Fibroblast of skin of left biceps (primary cell): ENCODE results near the gene ZBED3.
"Not testable (repeated sequence)": the region's sequence is repeated elsewhere in the genome, so short reads cannot be mapped to it uniquely, and the experiment has no call there.

Experiments
- DNase-seq, 2 experiments: peaks; one replicate each; pipeline ENCODE4 v3.0.0-alpha.2; 2013; ENCODE audit warnings: low read depth in 2 of 2

Gene ZBED3, protein sequence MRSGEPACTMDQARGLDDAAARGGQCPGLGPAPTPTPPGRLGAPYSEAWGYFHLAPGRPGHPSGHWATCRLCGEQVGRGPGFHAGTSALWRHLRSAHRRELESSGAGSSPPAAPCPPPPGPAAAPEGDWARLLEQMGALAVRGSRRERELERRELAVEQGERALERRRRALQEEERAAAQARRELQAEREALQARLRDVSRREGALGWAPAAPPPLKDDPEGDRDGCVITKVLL

DNA sequence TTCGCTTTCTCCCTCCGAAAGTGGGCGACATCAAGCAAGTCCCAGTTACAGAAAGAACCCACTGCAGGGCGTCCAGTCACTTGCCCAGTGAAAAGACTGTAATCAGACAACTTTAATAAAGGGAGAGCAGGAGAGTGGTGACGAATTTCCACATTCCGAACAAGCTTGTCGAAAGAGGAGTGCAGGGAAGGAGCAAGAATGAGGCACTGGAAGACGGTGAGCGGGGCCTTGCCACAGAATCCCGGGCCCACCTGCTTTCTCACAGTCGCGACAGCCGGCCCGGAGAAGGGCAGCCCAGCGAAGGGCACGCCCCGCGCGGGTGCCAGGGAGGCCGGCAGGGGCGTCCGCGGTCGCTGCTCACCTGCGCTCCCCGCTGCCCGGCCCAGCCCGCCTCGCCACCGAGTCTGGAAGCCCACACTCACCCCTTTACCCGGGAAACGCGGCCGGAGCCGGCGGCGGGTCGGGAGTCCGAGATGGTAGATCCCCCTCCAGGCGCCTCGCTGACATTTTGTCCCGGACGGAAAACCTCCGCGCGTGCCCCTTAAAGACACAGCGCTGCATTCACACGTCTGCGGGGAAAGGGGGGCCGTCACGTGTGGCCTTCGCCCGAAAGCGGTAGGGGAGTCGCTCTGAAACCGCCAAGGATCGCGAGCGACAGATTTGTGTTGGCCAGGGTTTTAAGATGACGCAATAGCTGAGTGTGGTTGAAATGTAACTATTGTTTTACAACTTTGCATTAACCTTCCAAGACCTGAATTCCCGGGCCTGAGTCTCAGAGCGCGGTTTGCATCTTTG is at the start of gene ZBED3:
Gene ZBED3, minus strand, starts transcription at position 597 of the 795 bp plus-strand sequence. CDS start 9,407 bp downstream, outside the sequence.
- peak; percentile 56 to 58 for DNase-seq

DNA sequence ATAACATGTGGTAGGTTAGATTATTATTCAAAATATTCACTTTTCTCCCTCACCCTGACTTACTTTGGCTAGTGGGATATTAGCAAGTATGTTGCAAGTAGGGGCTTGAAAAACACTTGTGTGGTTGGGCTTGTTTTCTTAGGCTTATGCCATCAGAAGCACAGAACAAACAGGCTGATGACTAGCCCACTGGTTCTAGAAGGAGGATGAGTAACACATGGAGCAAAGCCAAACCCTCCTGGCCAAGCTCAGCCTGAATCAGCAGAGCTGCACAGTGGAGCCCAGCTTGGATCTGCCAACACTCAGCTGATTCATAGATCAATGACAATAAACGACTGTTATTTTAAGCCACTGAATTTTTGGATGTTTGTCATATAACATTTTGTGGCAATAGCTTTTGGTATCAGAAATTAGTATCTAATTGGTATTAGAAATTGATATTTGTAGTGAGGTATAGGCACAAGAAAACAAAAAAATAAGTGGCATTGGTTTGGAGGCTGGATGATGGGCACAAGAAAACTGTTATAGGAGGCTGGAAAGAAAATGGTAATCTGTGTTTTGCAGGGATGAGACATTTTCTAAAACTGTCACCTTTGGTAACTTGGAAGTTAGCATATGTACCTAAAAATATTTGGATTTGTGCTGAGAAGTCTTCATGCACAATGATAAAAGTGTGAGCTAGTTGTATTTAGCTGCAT is 46.1 kb upstream of the ZBED3 start:
- DNase-seq, result peak; percentile 86 to 90

DNA sequence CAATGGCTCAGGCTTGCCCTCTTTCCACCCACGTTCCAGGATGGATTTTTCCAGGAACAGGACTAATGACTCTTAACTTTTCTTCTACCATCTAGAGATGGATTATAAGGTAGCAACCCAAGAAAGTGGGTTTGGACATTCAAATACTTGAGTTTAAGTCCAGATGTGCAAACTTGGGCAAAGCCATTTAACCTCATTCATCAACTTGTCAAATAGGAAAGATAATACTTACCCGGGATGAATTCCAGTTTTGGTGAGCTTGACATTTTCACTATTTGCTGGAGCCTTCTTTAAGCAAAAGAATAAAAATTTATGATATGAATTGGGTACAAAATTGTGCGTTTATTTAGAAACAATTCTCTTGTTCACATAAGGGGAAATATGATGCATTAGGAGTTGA is 44.3 kb upstream of the ZBED3 start:
- DNase-seq, result no peak

DNA sequence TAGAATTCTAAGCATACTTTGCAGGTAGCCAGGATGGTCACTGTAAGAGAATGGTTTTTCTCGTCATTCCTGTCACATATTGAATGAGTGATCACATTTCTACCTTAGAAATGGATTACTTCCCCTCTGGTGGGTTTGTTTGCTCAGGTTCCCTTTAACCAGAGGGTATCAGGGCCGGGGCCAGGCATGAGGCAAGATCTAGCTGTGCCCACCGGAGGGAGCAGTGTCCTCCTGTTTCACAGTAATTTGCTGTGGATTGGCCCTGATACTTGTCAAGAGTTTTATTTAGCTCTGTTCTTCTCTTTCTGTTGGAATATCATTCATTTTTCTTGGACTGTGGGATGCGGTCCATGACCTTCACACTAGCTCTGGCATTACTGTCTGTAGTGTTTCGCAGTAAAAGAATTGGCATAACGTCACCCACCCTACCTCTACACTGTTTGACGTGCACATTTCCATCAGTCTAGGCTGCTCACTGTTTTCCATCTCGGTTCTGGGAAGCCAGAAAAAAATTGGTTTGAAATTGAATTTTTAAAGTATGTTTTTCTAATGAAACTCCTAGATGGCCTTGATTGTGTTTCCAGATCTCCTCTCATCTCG is 42.4 kb upstream of the ZBED3 start:
- DNase-seq, result no peak

DNA sequence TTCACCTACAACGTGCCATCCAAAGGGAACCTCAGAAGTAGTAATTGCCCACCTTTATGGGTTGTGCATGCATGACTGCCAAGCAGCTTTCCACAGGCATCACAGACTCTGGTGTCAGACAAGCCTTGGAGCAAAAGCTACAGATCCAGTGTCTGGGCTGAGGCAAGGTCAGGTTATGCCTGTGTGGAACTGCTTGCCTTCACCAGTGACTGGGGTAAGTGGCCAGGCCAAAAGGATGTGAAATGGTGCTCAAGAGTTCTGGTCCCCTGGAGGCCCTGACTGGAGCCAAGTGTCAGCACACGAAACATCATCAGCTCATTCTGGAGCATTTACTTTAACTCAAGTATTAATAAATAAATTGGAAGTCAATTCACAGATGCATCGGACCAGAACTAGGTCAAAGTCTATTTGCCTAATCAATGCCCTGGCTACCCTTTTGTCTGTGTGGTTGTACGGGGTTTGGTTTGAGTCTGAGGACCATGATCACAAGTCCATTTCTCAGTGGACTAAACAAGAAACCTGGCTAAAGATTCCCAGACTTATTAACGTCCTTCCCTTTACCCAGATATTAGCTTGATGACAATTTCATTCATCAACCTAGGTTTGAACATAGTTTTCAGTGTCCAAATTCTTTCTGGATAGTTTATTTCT is 41.5 kb upstream of the ZBED3 start:
- DNase-seq, result no peak

DNA sequence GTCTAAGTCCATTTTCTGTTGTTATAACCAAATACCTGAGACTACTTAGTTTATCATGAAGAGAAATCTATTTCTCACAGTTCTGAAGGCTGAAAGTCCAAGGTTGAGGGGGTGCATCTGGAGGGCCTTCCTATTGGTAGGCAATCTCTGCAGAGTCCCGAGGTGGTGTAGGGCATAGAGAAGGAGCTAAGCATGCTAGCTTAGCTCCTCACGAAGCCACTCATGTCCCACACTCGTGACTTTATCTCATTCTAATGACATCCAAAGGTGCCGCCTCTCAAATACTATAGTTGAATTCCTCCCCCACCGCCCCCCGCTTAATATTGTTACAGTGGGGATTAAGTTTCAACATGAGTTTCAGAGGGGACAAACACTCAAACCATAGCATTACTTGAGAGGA is 36.0 kb upstream of the ZBED3 start:
- no peak for DNase-seq

DNA sequence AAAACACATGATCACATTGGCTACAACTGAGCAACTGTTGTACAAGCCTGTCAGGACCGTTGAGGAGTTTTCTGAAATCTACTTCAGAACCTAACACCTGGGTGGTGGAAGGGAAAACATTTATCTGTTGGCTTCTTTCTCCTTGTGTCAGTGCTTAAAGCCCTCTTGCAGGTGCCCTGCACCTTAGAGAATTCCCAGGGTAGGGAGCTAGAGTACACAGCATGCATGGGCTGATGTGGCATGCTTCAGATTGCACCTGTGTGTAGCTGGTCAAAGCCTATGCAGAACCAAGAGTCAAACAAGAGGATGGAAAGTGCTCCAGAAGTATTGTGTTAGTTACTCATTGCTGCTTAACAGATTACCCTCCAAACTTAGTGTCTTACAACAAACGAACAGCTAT is 33.6 kb upstream of the ZBED3 start:
- DNase-seq, result no peak

DNA sequence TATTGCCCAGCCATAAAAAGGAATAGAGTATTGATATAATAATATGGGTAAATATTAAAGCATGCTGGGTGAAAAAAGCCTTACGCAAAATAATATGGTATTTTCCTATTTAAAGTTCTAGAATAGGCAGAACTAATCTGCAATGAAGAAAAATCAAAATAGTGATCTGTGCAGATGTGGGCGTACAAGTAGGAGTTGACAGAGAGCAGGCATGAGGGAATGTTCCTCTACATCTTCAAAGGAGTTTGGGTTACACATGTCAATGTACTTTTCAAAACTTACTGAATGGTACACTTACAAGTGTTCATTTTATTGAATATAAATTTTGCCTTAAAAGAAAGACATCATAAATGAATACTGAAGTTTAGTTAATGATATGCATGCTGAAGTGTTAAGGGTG is 33.0 kb upstream of the ZBED3 start:
- no peak for DNase-seq

DNA sequence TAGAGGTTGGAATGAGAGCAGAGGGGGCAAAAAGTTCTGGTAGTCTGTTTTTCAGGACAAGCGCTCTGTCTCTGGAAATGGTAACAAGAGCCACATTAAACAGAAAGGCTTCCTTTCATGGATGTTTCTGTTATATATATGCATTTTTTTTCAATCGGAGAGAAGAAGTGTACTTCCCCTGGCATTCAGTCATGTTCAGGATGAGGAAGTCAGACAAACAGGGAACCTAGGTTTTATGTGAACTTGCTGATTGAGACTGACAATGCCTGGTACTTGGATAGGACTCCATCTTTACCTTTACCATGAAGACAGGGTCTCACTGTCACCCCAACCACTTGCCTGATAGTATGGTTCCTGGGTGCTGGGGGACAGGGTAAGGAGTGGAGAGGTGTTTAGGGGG is 30.1 kb upstream of the ZBED3 start:
- no peak for DNase-seq

DNA sequence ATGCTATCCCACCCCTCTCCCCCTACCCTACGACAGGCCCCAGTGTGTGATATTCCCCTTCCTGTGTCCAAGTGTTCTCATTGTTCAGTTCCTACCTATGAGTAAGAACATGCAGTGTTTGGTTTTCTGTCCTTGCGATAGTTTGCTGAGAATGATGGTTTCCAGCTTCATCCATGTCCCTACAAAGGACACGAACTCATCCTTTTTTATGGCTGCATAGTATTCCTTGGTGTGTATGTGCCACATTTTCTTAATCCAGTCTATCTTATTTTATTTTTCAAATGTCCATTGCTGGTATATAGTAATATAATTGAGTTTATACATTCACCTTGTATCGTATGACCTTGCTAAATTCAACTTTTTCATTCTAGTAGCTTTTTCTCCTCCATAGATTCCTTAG is 19.9 kb upstream of the ZBED3 start:
- not testable (repeated sequence) for DNase-seq

DNA sequence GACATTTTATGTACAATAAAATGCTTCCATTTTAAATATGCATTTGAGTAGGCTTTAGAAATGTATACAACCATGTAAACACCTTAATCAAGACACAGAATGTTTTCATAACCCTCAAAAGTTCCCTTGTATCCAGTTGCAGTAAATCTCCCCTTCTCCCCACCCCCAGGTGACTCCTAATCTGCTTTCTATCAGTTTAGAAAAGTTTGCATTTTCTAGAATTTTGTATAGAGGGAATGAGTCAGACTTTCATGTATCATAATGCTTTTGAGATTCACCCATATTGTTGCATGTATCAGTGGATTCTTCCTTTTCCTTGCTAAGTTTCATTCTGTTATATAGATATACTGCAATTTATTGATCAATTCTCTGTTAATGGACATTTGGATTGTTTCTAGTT is 17.7 kb upstream of the ZBED3 start:
- DNase-seq, result no peak

DNA sequence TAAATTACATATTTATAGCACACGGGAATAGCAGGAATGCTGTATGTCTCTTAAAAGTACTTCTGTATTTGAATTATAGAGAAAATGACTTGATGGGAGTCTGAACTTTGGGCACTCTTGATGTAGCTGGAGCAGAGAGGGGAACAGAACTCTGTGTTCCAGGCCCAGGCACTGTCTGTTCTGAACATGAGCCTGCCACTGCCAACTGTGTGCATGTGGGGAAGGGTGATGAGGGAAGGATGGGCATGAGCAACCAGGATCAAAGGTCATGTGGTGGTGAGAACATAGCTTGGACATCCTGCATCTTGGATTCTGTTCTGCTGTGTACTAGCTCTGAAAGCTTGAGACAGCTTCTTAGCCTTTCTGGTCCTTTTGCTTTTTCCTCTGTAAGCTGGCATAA is 16.4 kb upstream of the ZBED3 start:
- DNase-seq, result no peak

DNA sequence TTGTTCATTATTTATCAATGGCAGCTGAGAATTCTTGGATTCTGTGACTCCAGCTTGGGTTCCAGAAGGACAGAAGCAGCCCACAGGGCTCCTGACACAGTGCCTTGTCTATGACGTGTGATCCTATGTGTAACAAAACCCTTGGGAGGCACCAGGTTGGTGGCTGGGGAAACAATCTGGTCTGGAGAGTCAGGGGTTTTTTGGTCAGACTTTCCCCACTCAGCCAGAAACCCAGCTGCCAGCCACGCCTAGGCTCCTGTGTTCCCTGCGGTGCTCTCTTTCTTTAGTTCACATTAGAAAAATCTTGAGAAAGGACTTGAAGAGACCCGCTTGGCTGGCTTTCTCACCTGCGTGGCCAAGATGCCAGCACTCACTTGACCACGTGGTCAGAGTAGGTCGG is 15.5 kb upstream of the ZBED3 start:
- no peak for DNase-seq

DNA sequence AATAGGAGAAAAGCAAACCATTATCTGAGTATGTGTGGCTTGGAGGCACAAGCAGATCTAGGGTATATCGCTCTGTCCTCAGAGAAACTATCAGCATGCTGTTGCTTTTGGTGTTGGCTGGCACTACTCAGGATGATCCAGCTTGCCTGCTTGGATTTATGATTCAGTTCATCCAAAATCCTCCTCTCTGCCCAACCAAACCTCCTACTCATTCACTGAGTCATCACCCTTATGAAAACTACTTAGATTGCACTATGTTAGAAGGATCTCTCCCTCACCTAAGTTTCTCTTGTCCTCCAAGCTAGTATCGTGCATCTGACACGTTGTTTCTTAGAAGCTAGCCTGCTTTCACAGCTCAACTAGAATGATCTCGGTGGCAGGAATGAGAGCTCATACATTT is 14.2 kb upstream of the ZBED3 start:
- DNase-seq, result no peak

DNA sequence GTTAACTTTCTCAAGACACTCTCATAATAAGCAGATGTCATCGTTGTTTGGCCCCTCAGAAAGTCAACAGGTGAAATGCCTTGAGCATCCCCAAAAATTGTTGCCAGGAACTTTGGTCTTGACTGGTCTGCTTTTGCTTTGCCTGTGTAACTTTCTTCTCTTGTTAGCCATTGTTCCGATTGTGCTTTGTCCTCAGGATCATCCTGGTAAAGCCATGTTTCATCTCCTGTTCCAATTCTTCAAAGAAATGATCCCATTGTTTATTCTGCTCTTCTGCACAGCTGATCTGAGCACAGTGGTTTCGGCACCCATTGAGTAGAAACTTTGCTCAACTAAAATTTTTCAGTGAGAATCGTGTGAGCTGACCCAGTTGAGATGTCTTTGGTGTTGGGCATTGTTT is 8.1 kb upstream of the ZBED3 start:
- DNase-seq, result no peak

DNA sequence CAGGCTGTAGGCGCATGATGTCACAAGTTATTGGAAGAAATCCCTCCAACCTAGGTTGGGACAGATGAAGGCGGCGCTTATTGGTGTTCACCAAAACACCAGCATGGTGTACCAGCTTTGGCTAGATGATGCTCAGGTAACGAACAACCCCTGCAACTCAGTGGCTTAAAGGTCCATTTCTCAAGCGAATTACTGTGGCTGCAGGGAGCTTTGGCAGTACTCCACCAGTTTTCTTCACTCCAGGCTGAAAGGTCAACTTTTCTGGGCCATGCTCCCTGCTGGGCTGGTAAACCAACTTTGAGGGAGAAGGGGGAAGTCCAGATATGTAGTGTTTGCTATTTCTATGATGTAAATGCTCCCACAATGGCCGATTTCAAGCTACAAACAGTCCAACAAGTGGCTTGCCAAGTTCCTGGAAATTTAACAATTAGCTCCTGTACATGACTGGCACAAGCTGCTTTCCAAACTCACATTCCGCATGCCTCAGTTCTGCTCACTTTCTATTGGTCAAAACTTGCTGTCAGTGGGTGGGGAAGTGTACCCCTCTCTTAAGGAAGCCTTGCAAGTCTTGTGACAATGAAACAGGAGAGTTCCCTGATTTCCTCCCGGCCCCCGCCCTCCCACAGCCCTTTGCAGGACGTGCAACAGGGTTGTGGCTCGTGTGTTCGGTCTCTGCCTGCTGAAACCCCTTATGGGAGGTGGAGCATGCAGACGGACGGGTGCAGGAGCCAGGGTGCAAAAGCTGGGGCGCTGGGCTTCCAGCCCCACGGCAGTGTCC is 588 bp upstream of the ZBED3 start:
- no peak for DNase-seq

DNA sequence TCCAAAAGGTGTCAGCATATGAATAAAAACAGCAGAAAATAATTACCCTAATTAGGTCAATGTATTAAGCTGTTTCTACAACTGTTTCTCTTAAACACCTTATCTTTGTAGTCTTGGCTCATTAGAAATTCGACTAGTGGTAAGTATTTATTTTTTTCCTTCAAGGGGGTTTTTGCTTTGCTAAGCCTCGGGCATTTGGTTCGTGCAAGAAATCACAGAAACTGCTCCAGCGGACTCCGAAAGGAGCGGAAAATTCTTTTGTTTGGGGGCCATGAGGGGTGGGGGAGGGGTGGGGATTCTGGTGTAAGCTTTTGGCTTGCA is 757 bp downstream of the ZBED3 start:
- DNase-seq, result no peak

DNA sequence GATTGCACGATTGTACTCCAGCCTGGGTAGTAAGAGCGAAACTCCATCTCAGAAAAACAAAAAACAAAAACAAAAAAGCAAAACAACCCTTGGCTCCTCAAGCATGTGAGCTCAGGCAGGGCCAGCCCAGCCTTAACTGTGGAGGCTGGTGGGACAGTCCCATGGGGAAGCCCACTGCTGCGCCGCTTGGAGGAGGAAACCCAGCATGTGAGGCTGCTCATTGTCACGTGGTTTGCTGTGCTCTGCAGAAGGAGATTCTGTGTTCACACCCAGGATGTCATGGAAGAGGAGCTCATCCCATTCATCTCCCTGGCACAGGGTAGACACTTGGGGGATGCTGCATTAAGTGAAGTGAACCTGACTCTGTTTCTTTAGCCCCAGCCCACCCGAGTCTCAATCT is 4.0 kb downstream of the ZBED3 start:
- DNase-seq, result no peak

DNA sequence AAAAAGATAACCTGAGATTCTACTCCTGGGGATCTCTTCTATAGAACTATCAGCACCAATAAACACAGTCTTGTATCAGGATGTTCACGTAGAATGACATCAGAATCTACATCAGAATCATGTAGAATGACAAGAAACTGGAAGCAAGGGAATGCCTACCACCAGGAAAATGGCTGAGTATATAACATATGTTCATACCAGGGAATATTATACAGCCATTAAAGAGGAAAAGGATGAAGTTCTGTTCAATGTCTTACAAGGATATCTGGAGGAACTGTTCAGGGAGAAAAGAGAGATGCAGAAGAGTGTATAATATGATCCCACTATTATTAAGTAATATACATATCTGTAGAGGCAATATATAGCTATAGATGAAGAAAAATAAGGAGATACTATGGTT is 4.8 kb downstream of the ZBED3 start:
- no peak for DNase-seq

DNA sequence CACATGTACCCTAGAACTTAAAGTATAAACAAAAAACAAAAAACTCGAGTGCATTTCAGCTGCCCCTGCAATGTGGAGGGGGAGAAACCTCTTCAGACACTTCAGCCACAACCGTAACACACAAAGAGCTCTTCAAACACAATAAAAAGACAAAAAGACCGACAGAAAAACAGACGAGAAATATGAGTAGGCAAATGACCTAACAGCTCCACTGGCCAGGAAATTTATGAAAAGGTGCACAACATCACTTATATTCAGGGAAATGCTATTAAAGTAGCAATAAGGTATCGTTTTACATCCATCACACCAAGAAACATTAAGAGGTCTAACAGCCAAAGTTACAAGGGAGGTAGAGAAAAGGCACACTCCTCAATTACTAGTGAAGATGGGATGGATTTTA is 6.2 kb downstream of the ZBED3 start:
- no peak for DNase-seq

DNA sequence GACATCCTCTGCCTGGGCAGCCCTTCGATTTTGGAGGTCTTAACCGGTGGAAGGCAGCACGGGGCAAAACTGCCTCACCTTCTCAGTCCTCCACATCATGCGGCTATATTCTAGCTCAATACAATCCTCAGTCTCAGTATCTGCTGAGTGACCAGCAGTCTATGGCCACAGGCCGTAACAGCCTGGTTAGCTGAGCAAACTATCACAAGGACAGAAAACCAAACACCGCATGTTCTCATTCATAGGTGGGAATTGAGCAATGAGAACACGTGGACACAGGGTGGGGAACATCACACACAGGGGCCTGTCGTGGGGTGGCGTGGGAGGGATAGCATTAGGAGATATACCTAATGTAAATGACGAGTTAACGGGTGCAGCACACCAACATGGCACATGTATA is 6.6 kb downstream of the ZBED3 start:
- DNase-seq, result not testable (repeated sequence)

DNA sequence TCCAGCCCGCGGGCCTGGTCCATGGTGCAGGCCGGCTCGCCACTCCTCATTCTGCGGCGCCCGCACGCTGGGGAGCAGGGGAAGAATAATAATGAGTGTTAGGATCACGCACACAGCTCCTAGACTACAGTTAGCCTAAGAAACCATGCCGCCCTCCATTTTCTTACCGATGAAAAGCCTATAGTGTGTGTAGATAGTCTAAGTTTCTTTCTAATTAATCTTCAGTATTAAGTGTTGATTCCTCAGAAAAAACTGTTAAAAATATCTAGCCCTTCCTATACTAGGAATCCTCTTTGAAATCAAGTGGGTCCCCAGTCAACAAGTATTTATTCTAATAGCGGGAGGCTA is 9.3 kb downstream of the ZBED3 start:
- no peak for DNase-seq
